Renal cortex interstitium (tissue), 11 donors: ENCODE results near the gene CASP2. TPM values are rescaled to one million over a fixed set of nuclear protein-coding genes. Genes with fewer than 3 reads are reported as not detected.
"Not testable (repeated sequence)": the region's sequence is repeated elsewhere in the genome, so short reads cannot be mapped to it uniquely, and the experiment has no call there.

Experiments used
- DNase-seq, 11 donors: peaks; one replicate each; pipeline ENCODE4 v3.0.0-alpha.2; 2013; ENCODE audit warnings: low read depth in 9 of 11, low spot score in 4 of 11; ENCODE audit errors: extremely low read depth in 1 of 11
- polyA plus RNA-seq, 3 donors: library from polyadenylated mRNA; unstranded; fragments of 120-200 nt; gene quantifications; one replicate each; pipeline ENCODE4 v1.2.1, GENCODE V29; 2013; ENCODE audit not compliant: insufficient read length in 3 of 3

Gene CASP2
- polyA plus RNA-seq, 3 donors = 47.5 to 58.4 (median 53.1) TPM

GRCh38 chr7:143257501-143257900 lies 30.6 kb upstream of the CASP2 start:
- no peak for DNase-seq

- DNase-seq = no peak
Measured at GRCh38 chr7:143258831-143259230, 29.3 kb upstream of the CASP2 start.

GRCh38 chr7:143259765-143260164 lies 28.4 kb upstream of the CASP2 start:
- no peak for DNase-seq

GRCh38 chr7:143261901-143262300 lies 26.2 kb upstream of the CASP2 start:
- no peak for DNase-seq

GRCh38 chr7:143263266-143264195 lies 24.6 kb upstream of the CASP2 start, which contains the start of gene GSTK1:
Gene GSTK1, plus strand, starts transcription at chr7:143263441. Its CDS starts 73 bp downstream, at chr7:143263514.
- DNase-seq = peak in 6 of 11 donors; percentile 53 to 74 (median 65)

- DNase-seq = not testable (repeated sequence)
Measured at GRCh38 chr7:143264196-143264568, 24.0 kb upstream of the CASP2 start.

GRCh38 chr7:143265017-143265693 lies 23.0 kb upstream of the CASP2 start:
- DNase-seq = no peak

GRCh38 chr7:143269251-143269650 lies 18.9 kb upstream of the CASP2 start:
- DNase-seq = no peak

- DNase-seq = no peak
Measured at GRCh38 chr7:143271240-143271639, 16.9 kb upstream of the CASP2 start.

GRCh38 chr7:143272871-143273270 lies 15.3 kb upstream of the CASP2 start:
- DNase-seq = no peak

GRCh38 chr7:143279186-143280098 lies 8.7 kb upstream of the CASP2 start:
- peak in 5 of 11 donors; percentile 59 to 77 (median 69) for DNase-seq

- no peak for DNase-seq
Measured at GRCh38 chr7:143280160-143280559, 8.0 kb upstream of the CASP2 start.

GRCh38 chr7:143280566-143280965 lies 7.6 kb upstream of the CASP2 start:
- DNase-seq = no peak

GRCh38 chr7:143281529-143281928 lies 6.6 kb upstream of the CASP2 start:
- no peak for DNase-seq

GRCh38 chr7:143282124-143282523 lies 6.0 kb upstream of the CASP2 start:
- no peak for DNase-seq

GRCh38 chr7:143283381-143283780 lies 4.8 kb upstream of the CASP2 start:
- no peak for DNase-seq

GRCh38 chr7:143284591-143285469 lies 3.3 kb upstream of the CASP2 start, which contains the start of gene TMEM139:
Gene TMEM139, plus strand, starts transcription at chr7:143284958. Its CDS starts 1,000 bp downstream, at chr7:143285958.
- peak in 2 of 11 donors; percentile 62 to 78 for DNase-seq

- DNase-seq = peak in 2 of 11 donors; percentile 56 to 60
Measured at GRCh38 chr7:143285470-143285778, 2.7 kb upstream of the CASP2 start.
